Urinary bladder (tissue), 4 donors: Measurements from ENCODE around the gene GAN. TPM values are rescaled to one million over a fixed set of nuclear protein-coding genes. Genes with fewer than 3 reads are reported as not detected.

Source experiments
- DNase-seq: peaks from one replicate; pipeline ENCODE4 v3.0.0-alpha.2; 2015; ENCODE audit errors: extremely low spot score
- H3K27ac ChIP-seq: one replicate; pipeline ENCODE4 v1.5.1; 2013; ENCODE audit warnings: low read depth, mild to moderate bottlenecking, moderate library complexity
- H3K36me3 ChIP-seq: one replicate; pipeline ENCODE4 v1.6.1; 2013; ENCODE audit warnings: mild to moderate bottlenecking, moderate library complexity; ENCODE audit not compliant: insufficient read depth
- H3K4me1 ChIP-seq: one replicate; pipeline ENCODE4 v1.6.1; 2013; ENCODE audit warnings: mild to moderate bottlenecking, moderate library complexity; ENCODE audit not compliant: insufficient read depth
- H3K4me3 ChIP-seq: one replicate; pipeline ENCODE4 v1.5.1; 2013; ENCODE audit warnings: low read depth, low read length
- WGBS: extraction: QIAGEN DNeasy Blood & Tissue Kit; methylation state at CpG from one replicate; pipeline ENCODE4 v1.1.7; 2013; 5-methylcytosine and 5-hydroxymethylcytosine counted together
- polyA plus RNA-seq: library from polyadenylated mRNA; stranded (reverse); fragments of 200-250 nt; gene quantifications from one replicate; pipeline ENCODE4 v1.2.3, GENCODE V29; 2013
- total RNA-seq: library from RNA; depleted of rRNA; stranded (reverse); fragments of >200 nt; gene quantifications from one replicate; pipeline ENCODE4 v1.2.3, GENCODE V29; 2014
- donor health status: healthy with polysubstance abuse.
- donor health status: healthy.

GAN gene
- total and polyA plus RNA-seq, 2 donors = 1.1 to 13.2 TPM

- Histone ChIP-seq H3K4me3 (no peak overlapping the region), H3K27ac (no peak overlapping the region), H3K4me1 (no peaks in the 10 kb centered on the region), H3K36me3 (peaks cover 1% of the 10 kb centered on the region)
- WGBS = 76% methylated on average over 7 of the region's 7 CpGs
- DNase-seq = no peak
These were observed 62.1 kb downstream of the GAN start for GRCh38 chr16:81376880-81377279.

- no peaks in the 10 kb centered on the region for H3K4me1 ChIP-seq
- no peak for DNase-seq
- no peak overlapping the region for H3K27ac ChIP-seq
- WGBS = 97% methylated on average over 4 of the region's 4 CpGs
- peaks cover 1% of the 10 kb centered on the region for H3K36me3 ChIP-seq
- no peak overlapping the region for H3K4me3 ChIP-seq
These were observed 63.3 kb downstream of the GAN start for GRCh38 chr16:81378049-81378448.

GRCh38 chr16:81380932-81381331 lies 66.2 kb downstream of the GAN start:
- Histone ChIP-seq H3K4me3 (no peak overlapping the region), H3K36me3 (peaks cover 1% of the 10 kb centered on the region), H3K27ac (no peak overlapping the region), H3K4me1 (no peaks in the 10 kb centered on the region)
- WGBS = 89% methylated on average over 3 of the region's 3 CpGs
- no peak for DNase-seq

GRCh38 chr16:81384006-81384405 lies 69.2 kb downstream of the GAN start:
- Histone ChIP-seq H3K27ac (no peak overlapping the region), H3K4me1 (no peaks in the 10 kb centered on the region), H3K4me3 (no peak overlapping the region), H3K36me3 (no peaks in the 10 kb centered on the region)
- DNase-seq = peak; percentile 33

- no peaks in the 10 kb centered on the region for H3K36me3 ChIP-seq
- DNase-seq = no peak
- H3K4me3 ChIP-seq = no peak overlapping the region
- H3K4me1 ChIP-seq = no peaks in the 10 kb centered on the region
- WGBS = 94% methylated on average over 4 of the region's 4 CpGs
- no peak overlapping the region for H3K27ac ChIP-seq
These were observed 70.4 kb downstream of the GAN start for GRCh38 chr16:81385031-81385756.

- DNase-seq = no peak
- no peak overlapping the region for H3K4me3 ChIP-seq
- H3K27ac ChIP-seq = no peak overlapping the region
- WGBS = 95% methylated on average over 14 of the region's 14 CpGs
- H3K36me3 ChIP-seq = no peaks in the 10 kb centered on the region
- H3K4me1 ChIP-seq = no peaks in the 10 kb centered on the region
These were observed 73.6 kb downstream of the GAN start for GRCh38 chr16:81388357-81388756.

- Histone ChIP-seq H3K4me3 (no peak overlapping the region), H3K4me1 (no peaks in the 10 kb centered on the region), H3K27ac (no peak overlapping the region), H3K36me3 (no peaks in the 10 kb centered on the region)
- DNase-seq = no peak
- WGBS = 90% methylated on average over 10 of the region's 10 CpGs
These were observed 76.1 kb downstream of the GAN start for GRCh38 chr16:81390840-81391239.

- DNase-seq = no peak
These were observed 77.2 kb downstream of the GAN start for GRCh38 chr16:81392011-81392410.

GRCh38 chr16:81394416-81394815 lies 79.7 kb downstream of the GAN start:
- DNase-seq = no peak
- H3K27ac ChIP-seq = no peak overlapping the region
- H3K4me1 ChIP-seq = no peaks in the 10 kb centered on the region
- 84% methylated on average over 7 of the region's 7 CpGs for WGBS
- H3K4me3 ChIP-seq = no peak overlapping the region
- no peaks in the 10 kb centered on the region for H3K36me3 ChIP-seq

More at GRCh38 chr16:81392011-81392410, 77.2 kb downstream of the GAN start:
- no peaks in the 10 kb centered on the region for H3K36me3 ChIP-seq
- H3K4me1 ChIP-seq = no peaks in the 10 kb centered on the region
- H3K4me3 ChIP-seq = no peak overlapping the region
- 95% methylated on average over 6 of the region's 6 CpGs for WGBS
- no peak overlapping the region for H3K27ac ChIP-seq

- no peak for DNase-seq
- Histone ChIP-seq H3K4me1 (no peaks in the 10 kb centered on the region), H3K27ac (no peak overlapping the region), H3K36me3 (no peaks in the 10 kb centered on the region), H3K4me3 (no peak overlapping the region)
- WGBS = 19% methylated on average over 13 of the region's 13 CpGs
These were observed 80.3 kb downstream of the GAN start for GRCh38 chr16:81394966-81395655.

GRCh38 chr16:81397058-81397878 lies 82.5 kb downstream of the GAN start:
- no peak for DNase-seq
- no peaks in the 10 kb centered on the region for H3K36me3 ChIP-seq
- no peak overlapping the region for H3K27ac ChIP-seq
- no peak overlapping the region for H3K4me3 ChIP-seq
- no peaks in the 10 kb centered on the region for H3K4me1 ChIP-seq
- WGBS = 87% methylated on average over 21 of the region's 21 CpGs

GRCh38 chr16:81397879-81398520 lies 83.2 kb downstream of the GAN start:
- DNase-seq = no peak
- no peaks in the 10 kb centered on the region for H3K36me3 ChIP-seq
- H3K4me1 ChIP-seq = no peaks in the 10 kb centered on the region
- H3K4me3 ChIP-seq = no peak overlapping the region
- 84% methylated on average over 14 of the region's 14 CpGs for WGBS
- no peak overlapping the region for H3K27ac ChIP-seq

- WGBS = 96% methylated on average over 1 of the region's 1 CpG
- no peak for DNase-seq
These were observed 85.1 kb downstream of the GAN start for GRCh38 chr16:81399909-81400308.

More at GRCh38 chr16:81399909-81400308, 85.1 kb downstream of the GAN start:
- H3K36me3 ChIP-seq = no peaks in the 10 kb centered on the region
- H3K4me1 ChIP-seq = no peaks in the 10 kb centered on the region
- no peak overlapping the region for H3K27ac ChIP-seq
- no peak overlapping the region for H3K4me3 ChIP-seq
